ENCODE results near the gene CRCP.
"Not testable (repeated sequence)": the region's sequence is repeated elsewhere in the genome, so short reads cannot be mapped to it uniquely, and the experiment has no call there.

CRCP gene

GRCh38 chr7:66108410-66108809, 6.2 kb upstream of the CRCP start:
- not testable (repeated sequence) for DNase-seq (ENCODE audit: low spot score)

GRCh38 chr7:66110856-66111255, 3.8 kb upstream of the CRCP start:
- DNase-seq (ENCODE audit: low spot score), result no peak

- DNase-seq (ENCODE audit: low spot score), result not testable (repeated sequence)
Observed at GRCh38 chr7:66116680-66117420, 2.2 kb downstream of the CRCP start.

- no peak for DNase-seq (ENCODE audit: low spot score)
Observed at GRCh38 chr7:66118603-66119002, 4.0 kb downstream of the CRCP start.

GRCh38 chr7:66119245-66119850, 4.7 kb downstream of the CRCP start:
- no peak for DNase-seq (ENCODE audit: low spot score)

- DNase-seq (ENCODE audit: low spot score), result no peak
Observed at GRCh38 chr7:66123175-66123528, 8.5 kb downstream of the CRCP start.

GRCh38 chr7:66124569-66124861, 9.9 kb downstream of the CRCP start:
- DNase-seq (ENCODE audit: low spot score), result not testable (repeated sequence)

GRCh38 chr7:66125052-66125694, 10.5 kb downstream of the CRCP start:
- DNase-seq (ENCODE audit: low spot score), result no peak

- peak; percentile 23 for DNase-seq (ENCODE audit: low spot score)
Observed at GRCh38 chr7:66125781-66126352, 11.2 kb downstream of the CRCP start.

- DNase-seq (ENCODE audit: low spot score), result not testable (repeated sequence)
Observed at GRCh38 chr7:66127172-66127571, 12.5 kb downstream of the CRCP start.

GRCh38 chr7:66138994-66139752, 24.5 kb downstream of the CRCP start:
- no peak for DNase-seq (ENCODE audit: low spot score)

GRCh38 chr7:66140924-66141323, 26.3 kb downstream of the CRCP start:
- no peak for DNase-seq (ENCODE audit: low spot score)

- no peak for DNase-seq (ENCODE audit: low spot score)
Observed at GRCh38 chr7:66142334-66142733, 27.7 kb downstream of the CRCP start.

- DNase-seq (ENCODE audit: low spot score), result no peak
Observed at GRCh38 chr7:66142996-66143395, 28.3 kb downstream of the CRCP start.

GRCh38 chr7:66143876-66144332, 29.3 kb downstream of the CRCP start:
- DNase-seq (ENCODE audit: low spot score), result no peak

GRCh38 chr7:66145400-66146104, 30.9 kb downstream of the CRCP start:
- DNase-seq (ENCODE audit: low spot score), result no peak

GRCh38 chr7:66146701-66147100, 32.1 kb downstream of the CRCP start:
- no peak for DNase-seq (ENCODE audit: low spot score)

GRCh38 chr7:66147657-66148056, 33.0 kb downstream of the CRCP start:
- not testable (repeated sequence) for DNase-seq (ENCODE audit: low spot score)

GRCh38 chr7:66150471-66150870, 35.8 kb downstream of the CRCP start:
- no peak for DNase-seq (ENCODE audit: low spot score)

- DNase-seq (ENCODE audit: low spot score), result no peak
Observed at GRCh38 chr7:66152371-66153191, 37.9 kb downstream of the CRCP start.

- DNase-seq (ENCODE audit: low spot score), result no peak
Observed at GRCh38 chr7:66153691-66154090, 39.0 kb downstream of the CRCP start.
